T-helper 1 cell (primary cell): Measurements from ENCODE around the gene RPA1.
A peak's percentile ranks its signal among the peaks of the same experiment; 100 is the strongest.
"Not testable (repeated sequence)": the region's sequence is repeated elsewhere in the genome, so short reads cannot be mapped to it uniquely, and the experiment has no call there.

Source experiments
- DNase-seq, 5 donors: peaks; one replicate each; pipeline ENCODE4 v3.0.0-alpha.2; 2012 to 2020
- total RNA-seq, 4 donors: gene quantifications; one replicate each; lab custom pipeline; 2026; lab: John Stamatoyannopoulos, UW

Gene RPA1
- total RNA-seq, result 25.3 to 61.7 (median 44.8) reads per million in 4 donors

GRCh38 chr17:1829592-1830257, at the start of gene RPA1, which contains the start of gene SMYD4:
Gene RPA1, plus strand, starts transcription at chr17:1830005. Its CDS starts 89 bp downstream, at chr17:1830094.
Gene SMYD4, minus strand, starts transcription at chr17:1829902. Its CDS starts 1,908 bp downstream, at chr17:1827994.
- peak; percentile 79 to 91 (median 80) for DNase-seq

GRCh38 chr17:1782171-1782567, 47.6 kb upstream of the RPA1 start:
- DNase-seq, result no peak

GRCh38 chr17:1783271-1783670, 46.5 kb upstream of the RPA1 start:
- no peak for DNase-seq

GRCh38 chr17:1783834-1784611, 45.8 kb upstream of the RPA1 start:
- DNase-seq, result no peak

GRCh38 chr17:1785930-1786329, 43.9 kb upstream of the RPA1 start:
- no peak for DNase-seq

- no peak for DNase-seq
Measured at GRCh38 chr17:1786708-1787107, 43.1 kb upstream of the RPA1 start.

GRCh38 chr17:1787301-1787902, 42.4 kb upstream of the RPA1 start:
- DNase-seq, result no peak

GRCh38 chr17:1789936-1790335, 39.9 kb upstream of the RPA1 start:
- DNase-seq, result no peak

- no peak for DNase-seq
Measured at GRCh38 chr17:1792495-1793446, 37.0 kb upstream of the RPA1 start.

GRCh38 chr17:1793447-1793806, 36.4 kb upstream of the RPA1 start:
- no peak for DNase-seq

GRCh38 chr17:1796800-1797199, 33.0 kb upstream of the RPA1 start:
- no peak for DNase-seq

- DNase-seq, result no peak
Measured at GRCh38 chr17:1797323-1797722, 32.5 kb upstream of the RPA1 start.

GRCh38 chr17:1797846-1798245, 32.0 kb upstream of the RPA1 start:
- not testable (repeated sequence) for DNase-seq

GRCh38 chr17:1800240-1800639, 29.6 kb upstream of the RPA1 start:
- DNase-seq, result no peak

GRCh38 chr17:1800712-1801111, 29.1 kb upstream of the RPA1 start:
- no peak for DNase-seq

- no peak for DNase-seq
Measured at GRCh38 chr17:1802429-1802828, 27.4 kb upstream of the RPA1 start.

GRCh38 chr17:1803280-1803679, 26.5 kb upstream of the RPA1 start:
- no peak for DNase-seq

- DNase-seq, result no peak
Measured at GRCh38 chr17:1807890-1808289, 21.9 kb upstream of the RPA1 start.

GRCh38 chr17:1808644-1809043, 21.2 kb upstream of the RPA1 start:
- no peak for DNase-seq

GRCh38 chr17:1809815-1810214, 20.0 kb upstream of the RPA1 start:
- not testable (repeated sequence) for DNase-seq

- no peak for DNase-seq
Measured at GRCh38 chr17:1810450-1811103, 19.2 kb upstream of the RPA1 start.

- DNase-seq, result no peak
Measured at GRCh38 chr17:1813088-1813487, 16.7 kb upstream of the RPA1 start.
